ENCODE results near the gene RAP1GAP.

RAP1GAP gene

DNA sequence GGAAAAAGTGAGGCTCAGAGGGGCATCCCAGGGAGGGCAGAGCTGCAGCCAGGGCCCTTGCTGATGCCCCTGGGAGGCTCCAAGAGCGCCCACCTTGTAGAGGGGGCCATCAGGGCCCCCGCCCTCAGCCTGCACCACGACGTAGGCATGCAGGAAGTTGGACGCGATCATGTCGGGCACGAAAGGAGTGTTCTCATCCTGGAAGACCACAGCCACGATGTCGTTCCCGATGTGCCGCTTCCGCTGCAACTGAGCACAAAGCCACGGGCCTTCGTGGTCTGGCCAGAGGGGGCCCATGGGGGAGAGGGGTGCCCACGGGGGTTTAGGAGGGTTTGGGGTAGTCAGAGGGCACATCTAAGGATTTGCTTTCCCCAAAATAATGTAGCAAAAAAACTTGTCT, 59.1 kb downstream of the RAP1GAP start:
- no peak overlapping the region for H3K9ac ChIP-seq (ENCODE audit: low read depth, low read length, poor library complexity, severe bottlenecking)

DNA sequence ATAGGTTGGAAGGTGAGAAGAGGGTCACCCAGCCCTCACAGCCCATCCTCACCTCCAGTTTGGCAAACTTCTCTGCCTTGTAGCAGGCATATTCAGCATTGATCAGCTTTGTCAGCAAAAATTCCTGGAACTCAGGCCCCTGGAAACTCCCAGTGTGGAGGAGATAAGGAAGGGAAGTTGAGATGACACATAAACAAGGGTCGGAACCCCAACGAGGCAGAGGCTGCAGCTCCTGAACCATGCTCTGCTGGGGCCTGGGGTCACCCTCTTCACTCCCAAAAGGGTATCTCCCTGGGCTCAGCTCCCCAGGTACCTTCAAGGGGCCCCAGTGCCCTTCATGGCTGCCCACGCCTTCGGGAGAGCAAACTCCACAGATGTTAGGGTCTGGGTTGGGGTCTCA, 60.4 kb downstream of the RAP1GAP start:
- H3F3A ChIP-seq (ENCODE audit: low read depth): no peaks in the 10 kb centered on the region
- no peaks in the 10 kb centered on the region for H3K9me2 ChIP-seq (replicated peaks; ENCODE audit: low read depth, low read length)
- H4K20me1 ChIP-seq (ENCODE audit: insufficient read depth, low read length, poor library complexity, severe bottlenecking): no peaks in the 10 kb centered on the region
- H3K36me3 ChIP-seq (ENCODE audit: insufficient read depth, low read length): no peaks in the 10 kb centered on the region
- H3K4me1 ChIP-seq (ENCODE audit: insufficient read depth, low read length, poor library complexity, severe bottlenecking): no peaks in the 10 kb centered on the region
- H3K9ac ChIP-seq (ENCODE audit: low read depth, low read length, poor library complexity, severe bottlenecking): no peak overlapping the region
- H3K79me2 ChIP-seq (ENCODE audit: insufficient read depth, low read length): no peaks in the 10 kb centered on the region
- no peak overlapping the region for H2AFZ ChIP-seq (ENCODE audit: low read length)
- H3K27me3 ChIP-seq (ENCODE audit: insufficient read depth, low read length, poor library complexity, severe bottlenecking): no peaks in the 10 kb centered on the region
- TF ChIP-seq EZH2phosphoT487 (IDR thresholded peaks at IDR 0.05; ENCODE audit: borderline replicate concordance): no peak
- TF ChIP-seq, protein P1, sequence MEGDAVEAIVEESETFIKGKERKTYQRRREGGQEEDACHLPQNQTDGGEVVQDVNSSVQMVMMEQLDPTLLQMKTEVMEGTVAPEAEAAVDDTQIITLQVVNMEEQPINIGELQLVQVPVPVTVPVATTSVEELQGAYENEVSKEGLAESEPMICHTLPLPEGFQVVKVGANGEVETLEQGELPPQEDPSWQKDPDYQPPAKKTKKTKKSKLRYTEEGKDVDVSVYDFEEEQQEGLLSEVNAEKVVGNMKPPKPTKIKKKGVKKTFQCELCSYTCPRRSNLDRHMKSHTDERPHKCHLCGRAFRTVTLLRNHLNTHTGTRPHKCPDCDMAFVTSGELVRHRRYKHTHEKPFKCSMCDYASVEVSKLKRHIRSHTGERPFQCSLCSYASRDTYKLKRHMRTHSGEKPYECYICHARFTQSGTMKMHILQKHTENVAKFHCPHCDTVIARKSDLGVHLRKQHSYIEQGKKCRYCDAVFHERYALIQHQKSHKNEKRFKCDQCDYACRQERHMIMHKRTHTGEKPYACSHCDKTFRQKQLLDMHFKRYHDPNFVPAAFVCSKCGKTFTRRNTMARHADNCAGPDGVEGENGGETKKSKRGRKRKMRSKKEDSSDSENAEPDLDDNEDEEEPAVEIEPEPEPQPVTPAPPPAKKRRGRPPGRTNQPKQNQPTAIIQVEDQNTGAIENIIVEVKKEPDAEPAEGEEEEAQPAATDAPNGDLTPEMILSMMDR (conservative IDR thresholded peaks at IDR 0.05; ENCODE audit: low read length): no peak
- H3K9me3 ChIP-seq (ENCODE audit: insufficient read depth, low read depth, low read length): no peaks in the 10 kb centered on the region
- H3K4me2 ChIP-seq (ENCODE audit: low read depth, low read length, poor library complexity, severe bottlenecking): no peak overlapping the region
- H3K4me3 ChIP-seq (ENCODE audit: low read length, poor library complexity, severe bottlenecking): no peak overlapping the region

More for the DNA sequence above, 59.1 kb downstream of the RAP1GAP start:
- no peak overlapping the region for H3K4me2 ChIP-seq (ENCODE audit: low read depth, low read length, poor library complexity, severe bottlenecking)
- no peak overlapping the region for H3K4me3 ChIP-seq (ENCODE audit: low read length, poor library complexity, severe bottlenecking)
- no peaks in the 10 kb centered on the region for H3K27me3 ChIP-seq (ENCODE audit: insufficient read depth, low read length, poor library complexity, severe bottlenecking)
- no peaks in the 10 kb centered on the region for H3K79me2 ChIP-seq (ENCODE audit: insufficient read depth, low read length)
- no peaks in the 10 kb centered on the region for H3K36me3 ChIP-seq (ENCODE audit: insufficient read depth, low read length)
- H3F3A ChIP-seq (ENCODE audit: low read depth): no peaks in the 10 kb centered on the region
- no peaks in the 10 kb centered on the region for H3K4me1 ChIP-seq (ENCODE audit: insufficient read depth, low read length, poor library complexity, severe bottlenecking)
- TF ChIP-seq EZH2phosphoT487 (IDR thresholded peaks at IDR 0.05; ENCODE audit: borderline replicate concordance): no peak
- TF ChIP-seq, protein P1 (conservative IDR thresholded peaks at IDR 0.05; ENCODE audit: low read length): no peak
- H2AFZ ChIP-seq (ENCODE audit: low read length): no peak overlapping the region
- no peaks in the 10 kb centered on the region for H3K9me2 ChIP-seq (replicated peaks; ENCODE audit: low read depth, low read length)
- H4K20me1 ChIP-seq (ENCODE audit: insufficient read depth, low read length, poor library complexity, severe bottlenecking): no peaks in the 10 kb centered on the region
- H3K9me3 ChIP-seq (ENCODE audit: insufficient read depth, low read depth, low read length): no peaks in the 10 kb centered on the region

DNA sequence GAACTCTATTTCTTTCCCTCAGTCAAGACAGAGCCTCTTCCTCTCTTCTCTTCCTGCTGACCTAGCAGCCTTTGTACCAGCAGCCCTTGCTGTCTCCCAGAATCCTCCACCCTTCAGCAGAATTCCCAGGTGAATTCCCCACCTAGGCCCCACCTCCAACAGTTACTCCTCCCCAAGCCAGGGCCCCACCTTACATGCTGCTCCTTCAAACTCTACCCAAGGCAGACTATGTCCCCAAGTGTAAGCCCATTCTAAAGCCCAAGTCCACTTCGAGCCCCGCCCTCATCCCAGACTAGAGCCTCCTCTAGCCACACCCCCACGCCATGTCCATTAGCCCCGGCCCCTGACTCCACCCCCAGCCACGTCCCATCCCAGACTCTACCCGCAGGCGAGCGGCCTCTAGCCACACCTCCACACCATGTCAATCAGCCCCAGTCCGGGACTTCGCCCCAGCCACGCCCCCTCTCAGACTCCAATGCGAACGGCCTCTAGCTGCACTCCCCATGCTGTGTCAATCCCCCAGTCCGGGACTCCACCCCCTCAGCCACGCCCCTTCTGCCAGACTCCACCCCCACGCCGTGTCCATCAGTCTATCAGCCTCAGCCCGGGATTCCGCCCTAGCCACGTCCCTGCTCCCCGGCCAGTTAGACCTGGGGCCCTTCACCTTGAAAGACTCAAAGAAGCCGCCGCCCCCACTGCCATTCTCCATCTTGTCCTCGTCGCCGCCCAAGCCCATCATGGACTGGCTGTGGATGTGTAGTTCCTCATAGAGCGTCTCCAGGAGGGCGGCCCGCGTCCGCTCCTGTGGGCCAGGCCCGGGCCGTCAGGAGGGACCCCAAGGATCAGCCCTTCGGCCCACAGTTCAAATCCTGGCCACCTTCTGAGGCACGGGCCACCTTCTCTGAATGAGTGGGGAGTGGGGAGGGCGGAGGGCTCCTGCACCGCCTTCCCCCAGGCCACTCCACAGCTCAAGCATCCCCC, 61.3 kb downstream of the RAP1GAP start:
- TF ChIP-seq EZH2phosphoT487 (IDR thresholded peaks at IDR 0.05; ENCODE audit: borderline replicate concordance): no peak
- TF ChIP-seq, protein P1 (conservative IDR thresholded peaks at IDR 0.05; ENCODE audit: low read length): no peak
- H4K20me1 ChIP-seq (ENCODE audit: insufficient read depth, low read length, poor library complexity, severe bottlenecking): no peaks in the 10 kb centered on the region
- H2AFZ ChIP-seq (ENCODE audit: low read length): peak overlapping the region; percentile 36; the same call in 1 of the 2 replicates
- no peaks in the 10 kb centered on the region for H3K9me3 ChIP-seq (ENCODE audit: insufficient read depth, low read depth, low read length)
- no peak overlapping the region for H3K4me2 ChIP-seq (ENCODE audit: low read depth, low read length, poor library complexity, severe bottlenecking)
- H3K9ac ChIP-seq (ENCODE audit: low read depth, low read length, poor library complexity, severe bottlenecking): no peak overlapping the region
- no peaks in the 10 kb centered on the region for H3F3A ChIP-seq (ENCODE audit: low read depth)
- H3K79me2 ChIP-seq (ENCODE audit: insufficient read depth, low read length): no peaks in the 10 kb centered on the region
- no peaks in the 10 kb centered on the region for H3K27me3 ChIP-seq (ENCODE audit: insufficient read depth, low read length, poor library complexity, severe bottlenecking)
- no peaks in the 10 kb centered on the region for H3K9me2 ChIP-seq (replicated peaks; ENCODE audit: low read depth, low read length)
- no peaks in the 10 kb centered on the region for H3K4me1 ChIP-seq (ENCODE audit: insufficient read depth, low read length, poor library complexity, severe bottlenecking)
- no peaks in the 10 kb centered on the region for H3K36me3 ChIP-seq (ENCODE audit: insufficient read depth, low read length)
- H3K4me3 ChIP-seq (ENCODE audit: low read length, poor library complexity, severe bottlenecking): no peak overlapping the region

Measured in Loucy (cell line).